HepG2 (cell line): ENCODE data around the gene RNF123. TPM values are rescaled to one million over a fixed set of nuclear protein-coding genes. Genes with fewer than 3 reads are reported as not detected.

Source experiments
- FOXC1 ChIP-seq: sonication (generic); formaldehyde crosslinking; IDR thresholded peaks from 2 replicates; pipeline ENCODE4 v1.8.0; 2022; ENCODE audit warnings: mild to moderate bottlenecking, missing genetic modification reagents, borderline replicate concordance
- GATA4 ChIP-seq: sonication (generic); IDR thresholded peaks from 2 replicates; pipeline ENCODE4 v1.6.1; 2016; ENCODE audit warnings: antibody characterized with exemption, low read depth, borderline replicate concordance
- IKZF5 ChIP-seq: IDR thresholded peaks from 2 replicates; pipeline ENCODE4 v1.6.1; 2018; ENCODE audit warnings: missing genetic modification reagents, mild to moderate bottlenecking, missing compliant biosample characterization
- MTF1 ChIP-seq: sonication (generic); formaldehyde crosslinking; IDR thresholded peaks from 2 replicates; pipeline ENCODE4 v1.5.0; 2020; ENCODE audit warnings: missing genetic modification reagents
- SMAD3 ChIP-seq: sonication (generic); formaldehyde crosslinking; IDR thresholded peaks from 2 replicates; pipeline ENCODE4 v1.4.0; 2020; ENCODE audit warnings: missing genetic modification reagents
- SNRNP70 ChIP-seq: fragments of 200-400 bp; formaldehyde crosslinking; IDR thresholded peaks from 2 replicates; pipeline ENCODE4 v1.6.1; 2017; ENCODE audit warnings: mild to moderate bottlenecking, low read depth, low read length, moderate library complexity
- SP2 ChIP-seq: sonication (generic); formaldehyde crosslinking; IDR thresholded peaks from 2 replicates; pipeline ENCODE4 v1.5.1; 2020; ENCODE audit warnings: mild to moderate bottlenecking, missing genetic modification reagents
- TBX2 ChIP-seq: sonication (generic); formaldehyde crosslinking; IDR thresholded peaks from 2 replicates; pipeline ENCODE4 v1.5.0; 2020; ENCODE audit warnings: missing genetic modification reagents, mild to moderate bottlenecking, borderline replicate concordance
- TEAD3 ChIP-seq: optimal IDR thresholded peaks from 2 replicates; pipeline ENCODE3; 2016; ENCODE audit warnings: borderline replicate concordance
- TFDP1 ChIP-seq: IDR thresholded peaks from 2 replicates; pipeline ENCODE4 v1.6.1; 2016; ENCODE audit warnings: missing compliant biosample characterization, missing genetic modification reagents, borderline replicate concordance
- USF2 ChIP-seq, 2 experiments: sonication (generic) in 1 of 2; formaldehyde crosslinking in 1 of 2; IDR thresholded peaks; 2 replicates each; pipeline versions ENCODE4 v1.5.1 to v1.6.1; 2011 to 2020; ENCODE audit warnings: borderline replicate concordance in 1 of 2, low read depth in 1 of 2, low read length in 1 of 2, mild to moderate bottlenecking in 1 of 2, missing genetic modification reagents in 1 of 2, moderate library complexity in 1 of 2
- YEATS4 ChIP-seq: sonication (generic); formaldehyde crosslinking; IDR thresholded peaks from 2 replicates; pipeline ENCODE4 v1.4.0; 2020; ENCODE audit warnings: missing genetic modification reagents, borderline replicate concordance
- ZFP1 ChIP-seq: IDR thresholded peaks from 2 replicates; pipeline ENCODE4 v1.6.1; 2016
- ZNF10 ChIP-seq: sonication (generic); formaldehyde crosslinking; IDR thresholded peaks from 2 replicates; pipeline ENCODE4 v1.4.0; 2020; ENCODE audit warnings: mild to moderate bottlenecking, low read depth, missing genetic modification reagents, borderline replicate concordance
- ZNF253 ChIP-seq: sonication (generic); formaldehyde crosslinking; IDR thresholded peaks from 2 replicates; pipeline ENCODE4 v1.8.0; 2022; ENCODE audit warnings: mild to moderate bottlenecking, missing genetic modification reagents, borderline replicate concordance
- ZNF326 ChIP-seq: sonication (generic); formaldehyde crosslinking; IDR thresholded peaks from 2 replicates; pipeline ENCODE4 v1.4.0; 2020; ENCODE audit warnings: missing genetic modification reagents, borderline replicate concordance
- ZNF567 ChIP-seq: sonication (generic); formaldehyde crosslinking; IDR thresholded peaks from 2 replicates; pipeline ENCODE4 v1.8.1; 2023; ENCODE audit warnings: mild to moderate bottlenecking, missing genetic modification reagents, borderline replicate concordance
- ZNF597 ChIP-seq: sonication (generic); formaldehyde crosslinking; IDR thresholded peaks from 2 replicates; pipeline ENCODE4 v1.5.0; 2020; ENCODE audit warnings: missing genetic modification reagents
- ZNF605 ChIP-seq: sonication (generic); formaldehyde crosslinking; IDR thresholded peaks from 2 replicates; pipeline ENCODE4 v1.8.0; 2022; ENCODE audit warnings: mild to moderate bottlenecking, missing genetic modification reagents
- ZNF614 ChIP-seq: IDR thresholded peaks from 2 replicates; pipeline ENCODE4 v1.6.1; 2018; ENCODE audit warnings: missing biosample characterization, missing genetic modification reagents, inconsistent platforms, borderline replicate concordance
- ZNF704 ChIP-seq: sonication (generic); formaldehyde crosslinking; IDR thresholded peaks from 2 replicates; pipeline ENCODE4 v1.8.1; 2023; ENCODE audit warnings: mild to moderate bottlenecking, inconsistent platforms, moderate library complexity, missing genetic modification reagents, borderline replicate concordance
- ZNF841 ChIP-seq: sonication (generic); formaldehyde crosslinking; IDR thresholded peaks from 2 replicates; pipeline ENCODE4 v1.8.1; 2023; ENCODE audit warnings: missing genetic modification reagents, borderline replicate concordance
- ZSCAN12 ChIP-seq: sonication (generic); formaldehyde crosslinking; IDR thresholded peaks from 2 replicates; pipeline ENCODE4 v1.9.0; 2021; ENCODE audit warnings: mild to moderate bottlenecking, missing genetic modification reagents
- polyA plus RNA-seq, 8 experiments: library from polyadenylated mRNA; depleted of rRNA in 3 of 8; stranded (reverse) in 7 of 8; unstranded in 1 of 8; fragments of >200 nt; fragmentation: Illumina TruSeq in 4 of 8; extraction: Trizol in 4 of 8; gene quantifications; 2 replicates each; pipeline versions ENCODE4 v1.2.1 to v1.2.3, GENCODE V29; 2011 to 2016; ENCODE audit warnings: low read depth in 4 of 8, missing spikeins in 1 of 8, mixed read lengths in 1 of 8; ENCODE audit not compliant: insufficient read depth in 1 of 8
- total RNA-seq, 5 experiments: library from RNA; depleted of rRNA; stranded (reverse); fragments of >200 nt; fragmentation: Illumina TruSeq; extraction: Trizol; gene quantifications; 2 replicates each; pipeline ENCODE4 v1.2.3, GENCODE V29; 2016; ENCODE audit warnings: low read depth in 1 of 5

The RNF123 gene
- total and polyA plus RNA-seq, 2 of the 13 experiments (the other 11 are each of a cell fraction or from before 2014, with no cell fraction given) = 29.9 to 82.2 TPM

GRCh38 chr3:49673121-49673714 is 16.1 kb upstream of the RNF123 start (continued):
- TF ChIP-seq ZNF605 (CRISPR knock-in tag) = peak; percentile 90
- TF ChIP-seq USF2 (IDR thresholded peaks at IDR 0.05; ENCODE audit: low read depth, low read length) = no peak
- TF ChIP-seq USF2 (CRISPR knock-in tag; IDR thresholded peaks at IDR 0.05; ENCODE audit: borderline replicate concordance) = 0 out of 2 replicates have a peak, but pooled peaks have one; percentile 6
- TF ChIP-seq ZNF567 (CRISPR knock-in tag) = no peak
- TF ChIP-seq ZNF10 (CRISPR knock-in tag) = no peak
- TF ChIP-seq ZFP1 = no peak
- no peak for TF ChIP-seq ZNF326 (CRISPR knock-in tag)
- TF ChIP-seq YEATS4 (CRISPR knock-in tag) = peak; percentile 51; the same call in 1 of the 2 replicates
- TF ChIP-seq SMAD3 = peak; percentile 42; the same call in 1 of the 2 replicates
- TF ChIP-seq ZNF614 = no peak; the same call in 1 of the 2 replicates
- TF ChIP-seq ZNF841 (CRISPR knock-in tag) = no peak; the same call in 1 of the 2 replicates
- 0 out of 2 replicates have a peak, but pooled peaks have one; percentile 6 for TF ChIP-seq GATA4
- no peak for TF ChIP-seq SP2 (CRISPR knock-in tag)
- TF ChIP-seq FOXC1 (CRISPR knock-in tag) = peak; percentile 63; the same call in 1 of the 2 replicates
- TF ChIP-seq SNRNP70 = no peak
- TF ChIP-seq ZNF704 (CRISPR knock-in tag) = no peak
- TF ChIP-seq TBX2 (CRISPR knock-in tag) = peak; percentile 29; the same call in 1 of the 2 replicates
- no peak for TF ChIP-seq TFDP1 (CRISPR knock-in tag)
- TF ChIP-seq TEAD3 (CRISPR knock-in tag) = no peak
- no peak for TF ChIP-seq MTF1
- TF ChIP-seq ZNF253 (CRISPR knock-in tag) = peak; percentile 57; the same call in 1 of the 2 replicates
- TF ChIP-seq ZSCAN12 (CRISPR knock-in tag) = no peak
- TF ChIP-seq IKZF5 (CRISPR knock-in tag) = no peak; the same call in 1 of the 2 replicates
- no peak for TF ChIP-seq ZNF597 (CRISPR knock-in tag)
